K562 (cell line): ENCODE results near the gene CTDSP2.

Source experiments
- HMGN3 ChIP-seq: IDR thresholded peaks from 2 replicates; pipeline ENCODE4 v1.6.1; 2011; ENCODE audit warnings: borderline replicate concordance, low read depth, mild to moderate bottlenecking, mixed read lengths, low read length; ENCODE audit not compliant: insufficient read length; ENCODE audit errors: extremely low read depth
- TF ChIP-seq, protein P1 (sequence below): fragments of 450-650 bp; formaldehyde crosslinking; IDR thresholded peaks from 2 replicates; pipeline ENCODE4 v1.4.0; 2022; ENCODE audit warnings: missing genetic modification characterization

GRCh38 chr12:57882575-57882974 is 36.0 kb upstream of the CTDSP2 start:
- TF ChIP-seq HMGN3 = no peak
- TF ChIP-seq, protein P1, sequence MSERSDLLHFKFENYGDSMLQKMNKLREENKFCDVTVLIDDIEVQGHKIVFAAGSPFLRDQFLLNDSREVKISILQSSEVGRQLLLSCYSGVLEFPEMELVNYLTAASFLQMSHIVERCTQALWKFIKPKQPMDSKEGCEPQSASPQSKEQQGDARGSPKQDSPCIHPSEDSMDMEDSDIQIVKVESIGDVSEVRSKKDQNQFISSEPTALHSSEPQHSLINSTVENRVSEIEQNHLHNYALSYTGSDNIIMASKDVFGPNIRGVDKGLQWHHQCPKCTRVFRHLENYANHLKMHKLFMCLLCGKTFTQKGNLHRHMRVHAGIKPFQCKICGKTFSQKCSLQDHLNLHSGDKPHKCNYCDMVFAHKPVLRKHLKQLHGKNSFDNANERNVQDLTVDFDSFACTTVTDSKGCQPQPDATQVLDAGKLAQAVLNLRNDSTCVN (CRISPR knock-in tag) = no peak
